ENCODE measurements around the gene MYH15.

- TF ChIP-seq, protein P1, sequence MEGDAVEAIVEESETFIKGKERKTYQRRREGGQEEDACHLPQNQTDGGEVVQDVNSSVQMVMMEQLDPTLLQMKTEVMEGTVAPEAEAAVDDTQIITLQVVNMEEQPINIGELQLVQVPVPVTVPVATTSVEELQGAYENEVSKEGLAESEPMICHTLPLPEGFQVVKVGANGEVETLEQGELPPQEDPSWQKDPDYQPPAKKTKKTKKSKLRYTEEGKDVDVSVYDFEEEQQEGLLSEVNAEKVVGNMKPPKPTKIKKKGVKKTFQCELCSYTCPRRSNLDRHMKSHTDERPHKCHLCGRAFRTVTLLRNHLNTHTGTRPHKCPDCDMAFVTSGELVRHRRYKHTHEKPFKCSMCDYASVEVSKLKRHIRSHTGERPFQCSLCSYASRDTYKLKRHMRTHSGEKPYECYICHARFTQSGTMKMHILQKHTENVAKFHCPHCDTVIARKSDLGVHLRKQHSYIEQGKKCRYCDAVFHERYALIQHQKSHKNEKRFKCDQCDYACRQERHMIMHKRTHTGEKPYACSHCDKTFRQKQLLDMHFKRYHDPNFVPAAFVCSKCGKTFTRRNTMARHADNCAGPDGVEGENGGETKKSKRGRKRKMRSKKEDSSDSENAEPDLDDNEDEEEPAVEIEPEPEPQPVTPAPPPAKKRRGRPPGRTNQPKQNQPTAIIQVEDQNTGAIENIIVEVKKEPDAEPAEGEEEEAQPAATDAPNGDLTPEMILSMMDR (conservative IDR thresholded peaks at IDR 0.05; ENCODE audit: low read length) = no peak
- no peak for TF ChIP-seq EZH2phosphoT487 (IDR thresholded peaks at IDR 0.05; ENCODE audit: borderline replicate concordance, low read depth, low read length)
Measured at GRCh38 chr3:108416111-108416869, 94.1 kb downstream of the MYH15 start.

Measured in OCI-LY7 (cell line).